NOMO-1 treated with DMSO at 0.1 percent for 48 hours (cell line): ENCODE data around the gene C7.

ENCODE experiments used
- DNase-seq: peaks from one replicate; lab custom pipeline; 2025; ENCODE audit not compliant: unreplicated experiment; lab: John Stamatoyannopoulos, UW

C7 gene

GRCh38 chr5:40915341-40915926 is 6.1 kb downstream of the C7 start:
- no peak for DNase-seq

- DNase-seq, result no peak
These were observed 6.9 kb downstream of the C7 start for GRCh38 chr5:40916226-40916625.

GRCh38 chr5:40928886-40929448 is 19.7 kb downstream of the C7 start:
- DNase-seq, result no peak

DNA sequence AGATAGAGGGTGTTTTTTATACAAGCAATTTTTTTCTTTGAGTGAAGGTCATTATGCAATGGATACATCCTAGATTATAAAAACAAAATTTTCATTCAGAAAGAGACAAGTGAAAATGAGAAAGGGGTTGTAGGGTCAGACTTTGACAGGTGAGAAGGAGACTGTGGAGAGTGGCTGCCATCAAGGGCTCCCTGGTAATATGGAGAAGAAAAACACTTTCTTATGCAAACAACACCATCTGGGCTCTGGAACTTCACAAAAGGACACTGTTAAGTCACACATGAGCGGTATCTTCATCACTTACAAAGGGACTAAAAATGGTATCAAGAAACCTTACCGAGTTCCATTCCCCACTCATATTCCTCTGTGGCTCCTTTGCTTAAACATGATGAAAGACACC is 23.5 kb downstream of the C7 start:
- no peak for DNase-seq

- DNase-seq, result no peak
These were observed 27.8 kb downstream of the C7 start for GRCh38 chr5:40937075-40937474.

DNA sequence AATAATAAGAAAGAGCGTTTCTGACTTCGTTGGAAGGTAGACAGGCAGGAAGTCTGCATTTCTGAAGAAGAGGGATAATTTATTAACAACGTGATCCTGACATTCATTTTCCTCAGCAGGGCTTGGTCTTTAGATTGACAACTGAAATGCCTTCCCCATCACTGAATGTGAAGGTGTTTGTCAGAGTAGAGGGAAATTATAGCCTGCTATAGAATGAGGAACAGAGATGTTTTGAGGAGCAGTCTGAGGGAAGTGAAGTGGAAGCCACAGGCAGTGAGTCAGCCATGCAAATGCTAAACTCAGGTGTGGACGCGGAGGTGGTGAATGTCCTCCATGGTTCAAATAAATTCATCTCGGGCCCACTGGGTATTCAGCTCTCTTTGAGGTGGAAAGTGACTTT is 30.5 kb downstream of the C7 start:
- no peak for DNase-seq

DNA sequence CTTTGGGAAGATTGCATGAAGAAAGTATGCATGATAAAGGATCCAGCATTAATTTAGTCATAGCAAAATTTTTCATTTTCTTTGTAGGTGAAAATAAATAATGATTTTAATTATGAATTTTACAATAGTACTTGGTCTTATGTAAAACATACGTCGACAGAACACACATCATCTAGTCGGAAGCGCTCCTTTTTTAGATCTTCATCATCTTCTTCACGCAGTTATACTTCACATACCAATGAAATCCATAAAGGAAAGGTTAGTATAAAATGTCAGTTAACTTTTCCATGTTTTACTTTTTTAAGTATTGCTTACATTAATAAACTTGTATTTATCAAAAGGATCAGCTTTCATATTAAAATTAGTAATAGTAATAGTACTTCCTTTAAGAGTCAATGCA is 35.8 kb downstream of the C7 start:
- DNase-seq, result peak; percentile 49

GRCh38 chr5:40955313-40955712 is 46.0 kb downstream of the C7 start:
- DNase-seq, result no peak

GRCh38 chr5:40957048-40957447 is 47.8 kb downstream of the C7 start:
- no peak for DNase-seq

GRCh38 chr5:40958811-40959210 is 49.5 kb downstream of the C7 start:
- DNase-seq, result no peak

DNA sequence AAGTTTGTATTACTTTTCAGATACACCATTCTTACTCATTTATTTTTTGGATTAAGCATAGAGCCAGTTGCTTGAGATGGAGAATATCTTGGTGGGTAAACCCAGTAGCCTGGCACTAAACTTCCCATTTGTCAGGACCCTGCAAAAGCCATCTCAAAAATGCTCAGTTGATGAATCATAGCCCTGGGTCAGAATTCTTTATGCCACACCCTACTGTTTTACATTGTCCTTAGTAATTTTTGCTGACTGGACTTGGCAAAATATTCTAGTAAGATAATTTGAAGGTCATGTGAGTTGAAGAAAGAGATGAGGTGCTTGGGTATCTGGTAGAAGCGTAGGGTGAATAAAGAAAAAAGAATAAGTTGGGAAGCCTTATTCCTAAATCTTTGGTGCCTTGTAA is 50.7 kb downstream of the C7 start:
- DNase-seq, result no peak

DNA sequence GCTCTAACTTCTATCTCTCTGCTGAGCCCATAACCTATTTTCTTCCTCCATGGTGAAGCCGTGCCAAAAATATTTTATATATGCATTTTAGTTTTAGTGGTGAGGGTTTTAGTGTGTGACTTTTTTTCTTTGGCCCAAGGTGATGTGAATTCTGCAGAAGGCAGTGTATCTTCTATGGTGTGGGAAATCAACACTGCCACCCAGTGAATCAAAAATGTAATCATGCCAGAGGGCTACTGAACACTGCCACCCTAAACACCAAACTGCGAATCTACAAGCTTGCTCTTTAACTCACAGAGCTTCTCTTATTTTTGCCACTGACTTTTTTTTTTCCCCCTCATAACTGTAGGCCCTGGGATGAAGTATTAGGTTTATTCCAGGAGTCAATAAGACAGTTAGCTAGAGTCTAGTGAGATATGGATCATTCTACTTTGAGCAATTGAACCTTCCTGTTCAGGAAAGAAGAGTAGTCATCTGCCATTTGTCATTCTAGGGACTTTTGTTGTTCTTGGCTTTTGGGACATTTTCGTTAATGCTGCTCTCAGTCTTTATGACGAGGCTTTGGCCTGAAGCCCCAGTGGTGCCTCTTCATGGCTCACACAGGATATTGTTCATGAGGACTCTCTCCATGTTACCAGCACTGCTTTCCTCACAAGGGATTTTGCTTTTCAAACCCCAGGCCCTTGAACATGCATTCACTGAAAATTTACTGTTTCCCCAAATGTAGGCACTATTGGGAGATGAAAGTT is 53.1 kb downstream of the C7 start:
- no peak for DNase-seq

DNA sequence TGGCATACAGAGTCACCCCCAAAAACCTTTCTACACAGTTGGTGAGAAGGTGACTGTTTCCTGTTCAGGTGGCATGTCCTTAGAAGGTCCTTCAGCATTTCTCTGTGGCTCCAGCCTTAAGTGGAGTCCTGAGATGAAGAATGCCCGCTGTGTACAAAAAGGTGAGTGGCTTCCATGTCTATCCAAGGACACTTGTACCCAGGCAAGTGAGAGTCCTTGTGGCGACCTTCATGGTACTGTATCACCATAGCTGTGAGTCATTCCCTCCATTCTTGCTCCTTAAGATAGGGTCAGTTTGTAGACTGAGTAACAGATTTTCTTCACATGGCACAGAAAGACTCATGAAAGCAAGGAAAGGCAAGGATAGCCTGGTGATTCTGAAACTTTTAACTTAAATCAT is 63.1 kb downstream of the C7 start:
- DNase-seq, result no peak

- no peak for DNase-seq
These were observed 64.2 kb downstream of the C7 start for GRCh38 chr5:40973364-40974004.

GRCh38 chr5:40976041-40976440 is 66.7 kb downstream of the C7 start:
- no peak for DNase-seq

- DNase-seq, result no peak
These were observed 67.5 kb downstream of the C7 start for GRCh38 chr5:40976836-40977235.

- no peak for DNase-seq
These were observed 72.1 kb downstream of the C7 start for GRCh38 chr5:40981420-40981819.

GRCh38 chr5:40983781-40984180 is 74.5 kb downstream of the C7 start:
- DNase-seq, result no peak

DNA sequence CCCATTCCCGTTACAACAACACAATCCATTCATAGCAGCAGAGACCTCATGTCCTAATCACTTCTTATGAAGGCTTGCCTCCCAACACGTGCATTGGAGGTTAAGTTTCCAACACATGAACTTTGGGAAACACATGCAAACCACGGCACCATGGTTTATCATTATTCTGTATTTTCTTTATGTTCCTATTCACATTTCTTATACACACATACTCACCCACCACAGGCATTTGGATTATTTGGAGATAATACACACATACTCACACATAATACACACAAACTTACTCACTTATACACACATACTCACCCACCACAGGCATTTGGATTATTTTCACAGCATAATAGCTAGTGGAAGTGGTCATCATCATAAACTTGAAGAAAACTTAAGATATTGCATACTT is 75.6 kb downstream of the C7 start:
- no peak for DNase-seq

GRCh38 chr5:40985501-40985900 is 76.2 kb downstream of the C7 start:
- no peak for DNase-seq

DNA sequence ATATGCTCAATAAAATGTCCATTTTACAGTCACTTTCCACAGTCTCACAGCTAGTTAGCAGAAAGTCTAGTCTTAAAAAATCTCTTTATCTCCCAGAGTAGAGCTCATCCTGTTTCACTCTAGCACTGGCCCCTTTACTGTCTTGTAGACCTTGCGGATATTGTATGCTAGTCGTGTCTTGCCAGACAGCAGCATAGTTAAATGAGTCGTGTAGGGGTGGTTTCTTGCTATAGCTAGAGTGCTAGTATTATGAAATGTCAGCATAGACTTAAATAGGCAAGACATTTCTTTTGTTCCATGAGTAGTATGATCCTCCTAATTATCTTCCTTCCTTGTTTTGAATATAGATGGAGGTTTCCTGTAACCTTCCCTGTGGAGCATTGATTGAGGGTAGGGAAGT is 77.4 kb downstream of the C7 start:
- DNase-seq, result no peak

DNA sequence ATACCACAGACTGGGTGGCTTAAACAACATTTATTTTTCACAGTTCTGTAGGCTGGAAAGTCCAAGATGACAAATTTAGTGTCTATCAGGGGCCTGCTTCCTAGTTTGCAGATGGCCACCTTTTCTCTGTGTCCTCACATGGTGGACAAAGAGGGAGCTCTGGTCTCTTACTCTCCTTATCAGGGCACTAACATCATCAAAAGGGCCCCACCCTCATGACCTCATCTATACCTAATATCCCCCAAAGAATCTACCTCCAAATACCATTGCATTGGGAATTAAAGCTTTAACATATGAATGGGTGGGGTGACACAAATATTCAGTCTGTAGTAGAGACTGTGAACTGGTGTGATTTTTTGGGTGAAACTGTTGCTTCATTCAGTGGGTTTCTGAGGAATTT is 78.1 kb downstream of the C7 start:
- DNase-seq, result no peak
